Vagina (tissue), 2 donors: Measurements from ENCODE around the gene PREP.

Experiments used
- POLR2A ChIP-seq, 2 donors: fragments of 450-650 bp; IDR thresholded peaks; one replicate each; pipeline ENCODE4 v1.6.1; 2017; ENCODE audit warnings: antibody characterized with exemption in 2 of 2, mild to moderate bottlenecking in 2 of 2, moderate library complexity in 2 of 2
- POLR2AphosphoS5 ChIP-seq, 2 donors: sonication (generic); formaldehyde crosslinking; IDR thresholded peaks; one replicate each; pipeline ENCODE4 v1.9.0; 2017; ENCODE audit warnings: antibody characterized with exemption in 2 of 2, mild to moderate bottlenecking in 2 of 2, low read depth in 1 of 2; ENCODE audit not compliant: insufficient read depth in 1 of 2
- TF ChIP-seq, protein P1 (sequence below), 3 experiments: fragments of 450-650 bp in 2 of 3; fragments of 200-600 bp in 1 of 3; sonication (generic) in 1 of 3; IDR thresholded peaks; one replicate each; pipeline ENCODE4 v1.5.1; 2017 to 2019; ENCODE audit warnings: antibody characterized with exemption in 3 of 3, mild to moderate bottlenecking in 2 of 3, moderate library complexity in 2 of 3

GRCh38 chr6:105257340-105257739 lies 145.5 kb downstream of the PREP start:
- TF ChIP-seq, protein P1, sequence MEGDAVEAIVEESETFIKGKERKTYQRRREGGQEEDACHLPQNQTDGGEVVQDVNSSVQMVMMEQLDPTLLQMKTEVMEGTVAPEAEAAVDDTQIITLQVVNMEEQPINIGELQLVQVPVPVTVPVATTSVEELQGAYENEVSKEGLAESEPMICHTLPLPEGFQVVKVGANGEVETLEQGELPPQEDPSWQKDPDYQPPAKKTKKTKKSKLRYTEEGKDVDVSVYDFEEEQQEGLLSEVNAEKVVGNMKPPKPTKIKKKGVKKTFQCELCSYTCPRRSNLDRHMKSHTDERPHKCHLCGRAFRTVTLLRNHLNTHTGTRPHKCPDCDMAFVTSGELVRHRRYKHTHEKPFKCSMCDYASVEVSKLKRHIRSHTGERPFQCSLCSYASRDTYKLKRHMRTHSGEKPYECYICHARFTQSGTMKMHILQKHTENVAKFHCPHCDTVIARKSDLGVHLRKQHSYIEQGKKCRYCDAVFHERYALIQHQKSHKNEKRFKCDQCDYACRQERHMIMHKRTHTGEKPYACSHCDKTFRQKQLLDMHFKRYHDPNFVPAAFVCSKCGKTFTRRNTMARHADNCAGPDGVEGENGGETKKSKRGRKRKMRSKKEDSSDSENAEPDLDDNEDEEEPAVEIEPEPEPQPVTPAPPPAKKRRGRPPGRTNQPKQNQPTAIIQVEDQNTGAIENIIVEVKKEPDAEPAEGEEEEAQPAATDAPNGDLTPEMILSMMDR (IDR thresholded peaks at IDR 0.05) = no peak
- TF ChIP-seq POLR2AphosphoS5 (IDR thresholded peaks at IDR 0.05; ENCODE audit: insufficient read depth in 1 of 2, low read depth in 1 of 2) (no peak), POLR2A (IDR thresholded peaks at IDR 0.05) (no peak)
